HG02973 (cell line): ENCODE measurements around the gene FLNB.
A peak's percentile ranks its signal among the peaks of the same experiment; 100 is the strongest.

Experiments
- ATAC-seq: cut with Tn5 transposase; IDR thresholded peaks from one replicate; pipeline ENCODE4 v1.9.1; 2021; ENCODE audit warnings: moderate library complexity; ENCODE audit not compliant: unreplicated experiment

Gene FLNB

DNA sequence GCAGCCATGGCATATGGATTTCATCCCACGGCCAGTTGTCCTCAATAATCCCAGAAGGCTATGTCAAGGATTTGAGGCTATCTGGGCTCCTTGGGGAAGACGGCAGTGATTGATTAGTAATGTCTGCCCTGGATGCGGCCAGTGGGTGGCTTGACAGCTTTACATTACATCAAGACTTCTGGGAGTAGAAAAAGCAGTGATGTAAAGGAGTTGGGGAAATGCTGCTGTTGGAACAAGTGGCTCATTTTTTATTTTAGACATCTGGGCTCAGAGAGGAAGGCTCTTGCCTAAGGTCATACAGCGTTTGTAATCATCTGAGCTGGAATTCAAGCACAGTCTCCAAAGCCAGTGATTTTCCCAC lies 94.1 kb downstream of the FLNB start:
- ATAC-seq, result no peak

DNA sequence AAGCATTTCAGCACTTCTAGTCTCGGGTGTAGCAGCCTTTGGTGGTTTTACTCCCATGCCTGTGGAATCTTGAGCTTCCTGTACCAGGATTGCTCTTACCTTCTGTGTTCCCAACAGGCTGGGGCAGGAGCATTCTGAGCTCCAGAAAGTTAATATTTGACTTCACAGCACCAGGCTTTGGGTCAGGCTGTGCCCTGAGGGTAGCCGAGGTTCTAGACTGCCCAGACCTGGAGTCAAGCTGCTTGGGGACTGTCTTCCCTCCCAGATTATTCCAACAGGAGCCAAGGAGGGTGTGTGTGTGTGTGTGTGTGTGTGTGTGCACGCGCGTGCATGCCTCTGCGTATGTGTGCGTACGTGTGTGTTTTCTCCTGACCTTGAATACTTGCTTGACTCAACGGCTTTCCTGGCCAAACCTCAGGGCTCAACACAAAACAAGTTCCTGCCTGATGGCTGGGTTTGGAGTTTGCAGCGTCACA lies 94.8 kb downstream of the FLNB start:
- ATAC-seq, result no peak

DNA sequence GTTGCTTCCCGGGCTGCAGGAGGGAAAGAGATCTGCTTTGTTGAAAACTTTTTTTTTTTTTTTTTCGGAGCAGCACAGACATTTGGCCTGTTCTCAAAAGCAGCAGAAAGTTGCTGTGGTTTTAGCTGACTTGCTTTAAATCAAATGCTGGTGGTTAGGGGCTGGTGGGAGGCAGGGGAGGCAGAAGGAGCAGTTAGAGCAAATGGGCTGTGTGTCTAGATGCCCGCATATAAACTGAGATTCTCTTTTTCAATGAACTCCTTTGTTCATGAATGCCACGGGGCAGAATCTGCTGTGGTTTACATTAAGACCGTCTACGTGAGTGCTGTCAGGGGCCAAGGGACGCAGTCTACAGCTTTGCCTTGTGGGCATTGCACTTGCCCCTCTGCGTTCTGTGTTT lies 95.9 kb downstream of the FLNB start:
- ATAC-seq, result no peak

DNA sequence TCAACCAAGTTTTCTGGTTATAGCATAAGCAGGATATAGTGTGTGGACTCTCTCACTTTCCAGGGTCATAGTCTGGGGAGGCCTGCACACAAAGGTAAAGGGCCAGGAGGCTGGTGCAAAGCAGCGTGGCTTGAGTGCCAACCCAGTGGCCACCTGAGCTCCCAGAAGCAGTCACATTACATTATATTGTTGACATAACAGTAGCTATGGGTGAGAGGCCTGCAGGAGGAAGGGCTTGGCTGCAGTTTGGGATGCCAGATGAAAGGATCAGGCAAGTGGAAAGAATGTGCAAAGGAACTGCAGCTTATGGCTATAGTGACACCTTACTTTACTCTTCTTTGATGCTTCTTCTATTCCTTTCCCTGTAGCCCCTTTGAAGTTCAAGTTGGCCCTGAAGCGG lies 96.5 kb downstream of the FLNB start:
- ATAC-seq, result no peak

DNA sequence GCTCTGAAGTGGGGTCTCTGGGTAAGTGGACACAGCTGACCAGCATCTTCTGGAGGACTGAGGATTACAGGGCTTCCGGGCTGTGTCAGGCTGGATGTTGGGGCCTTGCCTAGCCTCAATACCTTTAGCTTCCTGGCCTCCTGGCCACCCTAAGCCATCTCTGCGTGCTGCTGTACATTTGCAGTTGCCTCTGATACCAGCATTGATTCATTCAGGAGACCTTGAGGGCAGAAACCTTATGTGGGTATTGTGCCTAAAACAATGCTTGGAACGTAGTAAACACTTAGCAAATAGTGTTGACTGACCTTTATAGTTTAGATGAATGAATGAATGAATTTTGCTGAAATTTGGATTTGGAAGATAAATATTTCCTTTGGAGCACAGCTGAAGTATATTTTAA lies 97.0 kb downstream of the FLNB start:
- no peak for ATAC-seq

DNA sequence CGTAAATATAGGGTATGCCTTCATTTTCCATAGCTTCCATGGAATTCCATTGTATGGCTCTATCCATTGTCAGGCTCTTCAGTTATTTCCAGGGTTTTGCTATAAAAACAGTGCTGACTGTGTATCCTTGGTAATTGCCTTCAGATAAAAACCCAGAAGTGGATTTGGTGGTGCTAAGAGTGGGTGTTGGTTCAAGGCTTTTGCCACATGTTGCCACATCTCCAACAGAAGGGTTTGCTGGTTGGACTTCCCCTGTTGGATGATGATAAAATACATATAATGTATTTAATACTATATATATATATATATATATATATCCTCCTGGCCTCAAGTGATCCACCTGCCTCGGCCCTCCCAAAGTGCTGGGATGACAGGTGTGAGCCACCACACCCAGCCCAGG lies 97.8 kb downstream of the FLNB start:
- ATAC-seq, result no peak

DNA sequence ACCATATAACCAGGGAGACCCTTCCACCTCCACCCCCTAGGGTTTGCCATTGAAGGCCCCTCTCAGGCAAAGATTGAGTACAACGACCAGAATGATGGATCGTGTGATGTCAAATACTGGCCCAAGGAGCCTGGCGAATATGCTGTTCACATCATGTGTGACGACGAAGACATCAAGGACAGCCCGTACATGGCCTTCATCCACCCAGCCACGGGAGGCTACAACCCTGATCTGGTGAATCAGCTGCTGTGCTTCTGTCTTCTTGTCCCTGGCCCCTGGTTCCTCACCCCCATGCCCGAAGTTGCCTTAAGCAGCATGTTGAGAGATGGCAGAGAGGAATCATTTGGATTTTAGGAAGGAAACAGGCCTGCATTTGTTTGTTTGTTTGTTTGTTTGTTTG lies 98.4 kb downstream of the FLNB start:
- no peak for ATAC-seq

DNA sequence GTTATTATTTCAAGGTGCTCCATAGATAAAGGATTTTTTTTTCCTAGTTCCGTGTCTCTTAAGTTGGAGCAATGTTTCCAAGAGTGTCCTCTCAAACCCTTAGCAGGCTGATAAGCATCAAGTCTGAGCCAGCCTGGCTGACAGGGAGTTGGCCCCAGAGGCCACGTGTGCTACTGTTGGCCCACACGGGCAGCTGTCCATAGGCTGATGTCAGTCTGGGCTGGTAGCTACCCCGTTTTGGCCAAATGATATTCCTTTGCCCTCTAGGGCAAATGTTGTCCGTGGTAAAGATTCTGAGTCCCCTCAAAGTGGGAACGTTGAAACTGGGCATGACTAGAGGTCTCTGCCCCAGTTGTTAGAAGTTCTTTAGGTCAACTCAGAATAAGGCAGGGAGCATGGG lies 99.4 kb downstream of the FLNB start:
- no peak for ATAC-seq

DNA sequence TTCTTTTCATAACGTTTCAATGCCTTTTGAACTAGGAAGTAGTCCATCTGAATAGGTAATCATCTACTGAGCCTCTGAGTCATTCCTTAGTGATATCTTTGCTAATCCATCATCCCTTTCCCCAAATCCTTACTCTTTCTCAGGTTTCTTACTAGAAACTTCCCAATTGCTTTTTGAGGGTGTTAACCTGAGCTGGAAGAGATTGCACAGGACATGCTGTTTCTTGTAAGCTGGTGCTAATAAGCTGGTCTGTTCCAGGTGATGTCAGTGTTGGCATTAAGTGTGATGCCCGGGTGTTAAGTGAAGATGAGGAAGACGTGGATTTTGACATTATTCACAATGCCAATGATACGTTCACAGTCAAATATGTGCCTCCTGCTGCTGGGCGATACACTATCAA lies 101.5 kb downstream of the FLNB start:
- no peak for ATAC-seq

DNA sequence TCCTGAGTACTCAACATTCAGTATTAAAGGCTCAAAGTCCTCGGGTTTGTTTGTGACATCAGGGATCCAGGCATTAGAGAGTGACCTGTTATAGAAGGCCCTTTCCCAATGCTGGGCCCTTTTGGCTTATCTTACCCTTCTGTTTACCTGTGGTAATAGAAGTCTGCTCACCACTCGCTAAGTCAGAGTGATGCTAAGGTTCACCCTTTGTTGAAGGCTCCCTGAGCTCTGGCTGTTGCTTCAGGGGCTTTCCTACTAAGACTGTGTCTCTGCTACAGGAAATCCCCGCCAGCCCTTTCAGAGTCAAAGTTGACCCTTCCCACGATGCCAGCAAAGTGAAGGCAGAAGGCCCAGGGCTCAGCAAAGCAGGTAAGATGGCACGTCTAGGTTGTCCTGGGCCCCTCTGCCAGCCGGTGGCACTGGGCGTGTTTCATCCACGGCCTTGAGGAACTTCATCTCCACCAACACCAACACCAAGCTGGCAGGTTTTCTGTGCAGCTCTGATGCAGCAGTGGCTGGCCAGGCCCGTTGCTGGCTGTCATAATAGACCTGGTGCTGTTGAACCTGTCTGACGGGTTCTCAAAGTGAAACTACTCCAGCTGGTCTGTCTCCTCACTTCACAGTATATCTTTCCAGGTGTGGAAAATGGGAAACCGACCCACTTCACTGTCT lies 103.4 kb downstream of the FLNB start:
- no peak for ATAC-seq

DNA sequence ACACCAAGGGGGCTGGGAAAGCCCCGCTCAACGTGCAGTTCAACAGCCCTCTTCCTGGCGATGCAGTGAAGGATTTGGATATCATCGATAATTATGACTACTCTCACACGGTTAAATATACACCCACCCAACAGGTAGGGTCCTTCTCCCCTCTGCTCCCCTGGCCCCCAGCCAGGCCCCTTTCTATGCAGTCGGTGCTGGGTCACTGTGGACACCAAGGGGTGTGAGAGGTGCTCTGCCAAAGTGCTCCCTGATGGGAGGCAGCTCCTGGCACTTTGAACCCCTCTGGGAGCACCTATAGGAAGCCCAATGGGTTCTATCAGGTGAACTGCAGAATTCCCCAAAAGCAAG lies 103.9 kb downstream of the FLNB start:
- ATAC-seq, result no peak

DNA sequence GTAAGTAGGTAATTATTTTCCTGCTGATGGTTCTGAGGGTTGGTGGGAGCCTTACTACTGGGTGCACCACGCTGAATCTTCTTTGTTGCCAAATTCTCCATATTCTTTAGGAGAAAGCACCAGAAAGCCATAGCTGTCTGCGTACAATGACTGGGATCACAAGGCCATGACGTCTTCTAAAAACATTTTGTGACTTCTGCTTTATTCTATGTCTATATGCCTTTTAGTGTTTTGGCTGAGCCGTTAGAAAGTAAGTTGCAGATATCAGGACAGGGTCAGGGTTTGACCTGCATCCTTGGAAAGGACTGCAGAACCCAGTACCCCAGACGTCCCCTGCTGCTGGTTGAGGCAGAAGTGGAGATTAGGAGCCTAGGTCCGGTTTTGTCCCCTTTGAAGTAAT lies 107.0 kb downstream of the FLNB start:
- no peak for ATAC-seq

DNA sequence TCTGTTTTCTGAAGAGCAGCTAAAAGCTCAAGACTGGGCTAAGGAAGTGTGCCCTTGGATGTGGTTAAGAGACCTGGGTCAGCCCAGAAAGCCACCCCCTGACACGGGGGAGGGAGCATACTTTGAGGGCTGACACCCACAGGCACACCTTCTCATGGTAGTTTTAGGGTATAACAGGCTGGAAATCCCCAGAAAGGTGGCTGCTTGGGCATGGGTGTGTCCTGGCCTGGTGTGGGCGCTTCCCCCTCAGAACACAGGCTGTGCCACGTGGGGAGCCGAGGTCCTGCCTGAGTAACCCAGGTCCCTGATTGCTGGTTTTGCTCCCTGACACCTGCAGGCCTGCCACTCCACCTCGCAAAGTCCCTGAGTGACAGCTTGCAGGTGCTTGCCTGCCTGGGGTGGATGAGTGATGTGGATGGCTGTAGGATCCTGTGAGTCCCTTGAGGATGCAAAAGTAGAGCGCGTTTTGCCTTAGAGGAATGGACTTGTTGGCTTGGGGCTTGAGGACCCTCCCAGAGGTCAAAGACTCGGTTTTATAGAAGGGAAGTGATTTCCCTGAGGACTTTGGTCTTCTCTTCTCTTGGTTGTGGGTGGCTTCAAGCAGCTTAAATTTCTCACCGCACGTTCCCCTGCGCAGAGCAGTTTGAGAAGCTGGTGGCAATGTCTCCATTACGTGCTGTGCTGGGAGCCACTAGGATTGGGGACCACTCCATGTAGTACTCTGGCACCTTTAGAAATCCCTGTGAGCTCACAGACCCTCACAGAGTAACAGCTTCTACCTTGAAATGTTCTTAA lies 108.1 kb downstream of the FLNB start:
- ATAC-seq, result peak; percentile 55

DNA sequence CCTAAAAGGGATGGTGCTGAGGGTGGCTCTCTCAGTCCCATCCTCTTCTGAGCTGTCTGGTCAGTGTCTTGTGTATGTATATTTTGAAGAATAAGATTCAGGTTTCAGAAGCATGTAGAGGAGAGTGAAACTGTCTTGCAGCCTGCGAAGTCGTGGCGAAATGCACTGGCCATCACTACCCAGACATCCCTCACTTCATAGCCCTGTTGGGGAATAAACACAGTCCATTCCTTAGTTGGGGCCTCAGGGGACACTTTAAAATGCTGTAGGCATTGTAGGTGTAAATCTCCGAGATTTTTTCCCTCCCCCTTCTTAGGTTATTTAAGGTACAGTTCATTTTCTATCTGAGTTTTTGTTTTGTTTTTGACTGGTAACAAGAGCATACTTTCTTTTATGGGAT lies 108.8 kb downstream of the FLNB start:
- no peak for ATAC-seq

DNA sequence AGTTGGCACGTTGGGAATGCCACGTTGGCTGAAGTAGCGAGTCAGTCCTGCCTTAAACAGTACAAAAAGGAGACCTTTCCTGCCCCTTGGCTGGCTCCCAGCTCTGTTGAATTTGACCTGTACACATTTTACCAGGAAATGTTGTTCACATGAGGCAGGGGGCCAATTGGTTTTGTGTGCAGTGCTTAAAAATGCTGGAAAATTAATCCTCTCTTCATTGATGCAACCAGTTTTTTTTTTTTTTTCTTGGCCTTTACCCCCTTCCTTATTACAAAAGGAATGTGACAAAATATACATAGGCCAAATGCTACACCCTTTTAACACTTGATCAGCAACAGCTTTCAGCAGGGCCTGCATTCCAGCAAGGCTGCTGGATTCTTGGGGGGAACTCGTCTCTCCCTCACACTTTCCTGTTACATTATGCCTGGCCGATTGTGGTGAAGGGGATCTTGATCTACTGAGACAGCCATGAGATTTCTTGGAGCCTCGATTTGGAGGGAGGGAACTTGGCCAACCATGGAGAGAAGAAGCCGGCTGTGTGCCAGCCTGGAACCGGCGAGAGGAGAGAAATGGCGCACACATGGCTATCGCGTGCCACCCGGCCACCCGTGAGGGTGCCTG lies 109.4 kb downstream of the FLNB start:
- ATAC-seq, result no peak

DNA sequence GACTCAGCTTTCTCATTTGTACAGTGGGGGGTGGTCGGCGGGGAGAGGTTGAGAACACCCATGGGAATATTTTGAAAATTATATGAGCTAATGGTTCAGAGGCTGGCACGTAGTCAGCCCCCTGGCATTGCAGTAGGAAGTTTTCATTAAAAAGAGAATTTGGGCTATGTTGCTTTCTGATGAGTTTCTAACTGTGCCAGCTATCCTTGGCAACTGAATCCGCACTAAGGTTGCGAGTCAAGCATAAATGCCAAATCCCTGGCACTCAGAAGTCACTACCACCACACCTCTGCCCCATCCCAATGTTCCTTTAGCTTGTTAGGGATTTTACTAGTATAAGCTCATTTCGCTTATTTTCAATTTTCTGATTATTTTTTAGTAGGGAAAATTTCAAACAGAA lies 111.0 kb downstream of the FLNB start:
- ATAC-seq, result no peak

DNA sequence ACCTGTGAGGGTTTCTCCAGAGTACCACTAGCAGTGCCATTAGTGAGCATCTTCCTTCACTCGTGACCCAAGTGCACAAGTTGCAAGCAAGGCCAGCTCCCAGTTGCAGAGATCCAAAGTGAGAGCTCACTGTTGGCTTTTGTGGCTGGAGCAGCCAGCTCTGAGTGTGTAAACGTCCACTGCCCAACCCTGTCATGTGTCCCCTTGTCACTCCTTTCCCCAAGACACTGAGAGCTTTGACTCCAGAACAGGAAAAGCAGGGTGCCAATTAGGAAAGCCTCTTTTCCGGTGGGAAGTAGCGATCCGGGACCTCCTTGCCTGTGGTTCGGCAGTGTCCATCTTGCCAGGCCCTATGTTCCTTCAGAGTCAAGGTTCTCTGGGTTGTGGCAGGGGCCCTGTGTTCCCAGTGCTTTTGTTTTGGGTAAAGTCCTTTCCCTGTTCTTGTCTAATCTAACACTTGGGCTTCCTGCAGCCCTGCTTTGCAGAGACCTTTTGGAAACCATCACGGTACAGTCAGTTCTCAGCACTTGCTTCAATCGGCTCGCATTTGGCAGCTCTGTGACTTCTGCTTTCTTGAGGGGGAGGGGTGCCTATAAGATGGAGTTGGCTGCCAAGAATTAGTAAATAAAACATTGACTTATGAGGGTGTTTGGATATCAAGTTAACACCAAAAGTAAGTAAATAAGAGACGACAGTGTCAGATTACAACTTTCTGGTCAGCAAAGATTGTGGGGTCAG lies 112.0 kb downstream of the FLNB start:
- no peak for ATAC-seq

DNA sequence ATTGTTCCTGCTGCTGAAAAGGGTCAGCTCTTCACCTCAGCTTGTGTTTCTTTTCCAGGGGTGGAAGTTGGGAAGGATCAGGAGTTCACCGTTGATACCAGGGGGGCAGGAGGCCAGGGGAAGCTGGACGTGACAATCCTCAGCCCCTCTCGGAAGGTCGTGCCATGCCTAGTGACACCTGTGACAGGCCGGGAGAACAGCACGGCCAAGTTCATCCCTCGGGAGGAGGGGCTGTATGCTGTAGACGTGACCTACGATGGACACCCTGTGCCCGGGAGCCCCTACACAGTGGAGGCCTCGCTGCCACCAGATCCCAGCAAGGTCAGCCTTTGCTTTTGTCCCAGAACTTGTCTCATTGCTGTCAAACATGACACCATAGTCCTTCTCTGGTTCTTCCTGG lies 113.0 kb downstream of the FLNB start:
- ATAC-seq, result no peak

DNA sequence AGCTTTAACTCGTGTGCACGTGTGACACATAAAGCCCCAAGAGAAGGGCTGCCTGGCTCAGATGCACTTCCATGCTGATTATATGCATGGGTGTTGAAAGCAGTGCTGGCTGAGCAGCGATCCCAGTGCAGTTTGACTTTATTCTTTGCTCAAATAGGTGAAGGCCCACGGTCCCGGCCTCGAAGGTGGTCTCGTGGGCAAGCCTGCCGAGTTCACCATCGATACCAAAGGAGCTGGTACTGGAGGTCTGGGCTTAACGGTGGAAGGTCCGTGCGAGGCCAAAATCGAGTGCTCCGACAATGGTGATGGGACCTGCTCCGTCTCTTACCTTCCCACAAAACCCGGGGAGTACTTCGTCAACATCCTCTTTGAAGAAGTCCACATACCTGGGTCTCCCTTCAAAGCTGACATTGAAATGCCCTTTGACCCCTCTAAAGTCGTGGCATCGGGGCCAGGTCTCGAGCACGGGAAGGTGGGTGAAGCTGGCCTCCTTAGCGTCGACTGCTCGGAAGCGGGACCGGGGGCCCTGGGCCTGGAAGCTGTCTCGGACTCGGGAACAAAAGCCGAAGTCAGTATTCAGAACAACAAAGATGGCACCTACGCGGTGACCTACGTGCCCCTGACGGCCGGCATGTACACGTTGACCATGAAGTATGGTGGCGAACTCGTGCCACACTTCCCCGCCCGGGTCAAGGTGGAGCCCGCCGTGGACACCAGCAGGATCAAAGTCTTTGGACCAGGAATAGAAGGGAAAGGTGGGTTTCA lies 114.9 kb downstream of the FLNB start:
- ATAC-seq, result no peak

DNA sequence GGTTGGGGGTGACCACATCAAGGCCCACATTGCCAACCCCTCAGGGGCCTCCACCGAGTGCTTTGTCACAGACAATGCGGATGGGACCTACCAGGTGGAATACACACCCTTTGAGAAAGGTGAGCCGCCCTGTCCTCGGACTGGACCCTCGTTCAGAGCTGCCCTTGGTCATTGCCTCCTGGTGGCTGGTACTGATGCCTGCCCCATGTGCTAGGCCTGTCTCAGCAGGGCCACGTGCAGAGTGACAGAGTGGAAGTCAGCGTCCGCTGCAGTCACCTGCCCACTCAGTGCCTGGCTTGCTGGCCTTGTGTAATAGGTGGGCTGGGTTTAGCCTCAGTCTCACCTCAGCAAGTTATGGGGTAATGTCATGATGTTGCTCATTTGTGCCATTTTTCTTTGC lies 116.2 kb downstream of the FLNB start:
- no peak for ATAC-seq
